ENCODE data around the gene RMP24.
"Not testable (repeated sequence)": the region's sequence is repeated elsewhere in the genome, so short reads cannot be mapped to it uniquely, and the experiment has no call there.

Gene RMP24

GRCh38 chr18:35972197-35973000 is at the start of gene RMP24:
RMP24 (plus strand) TSS chr18:35972679.
- DNase-seq (ENCODE audit: low read depth, low spot score), result peak; percentile 81

GRCh38 chr18:35923939-35924684 is 48.4 kb upstream of the RMP24 start:
- no peak for DNase-seq (ENCODE audit: low read depth, low spot score)

GRCh38 chr18:35926884-35927283 is 45.6 kb upstream of the RMP24 start:
- no peak for DNase-seq (ENCODE audit: low read depth, low spot score)

DNA sequence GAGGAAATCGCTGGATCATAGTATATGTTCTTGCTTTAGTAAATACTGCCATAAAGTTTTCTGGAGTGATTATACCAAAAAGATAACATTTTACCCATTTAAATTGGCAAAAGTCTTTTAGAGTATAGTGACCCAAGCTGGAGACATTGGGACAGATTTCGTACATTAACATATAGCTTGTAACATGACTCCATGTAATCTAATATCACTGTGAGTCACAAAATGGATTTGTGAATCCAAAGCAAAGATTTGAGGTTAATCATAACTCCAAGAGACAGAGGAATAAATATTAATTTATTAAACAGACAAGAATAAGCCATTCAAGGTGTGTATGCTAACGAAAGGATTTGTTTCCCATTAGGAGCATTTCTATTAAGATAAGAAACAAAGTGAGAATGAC is 45.0 kb upstream of the RMP24 start:
- no peak for DNase-seq (ENCODE audit: low read depth, low spot score)

DNA sequence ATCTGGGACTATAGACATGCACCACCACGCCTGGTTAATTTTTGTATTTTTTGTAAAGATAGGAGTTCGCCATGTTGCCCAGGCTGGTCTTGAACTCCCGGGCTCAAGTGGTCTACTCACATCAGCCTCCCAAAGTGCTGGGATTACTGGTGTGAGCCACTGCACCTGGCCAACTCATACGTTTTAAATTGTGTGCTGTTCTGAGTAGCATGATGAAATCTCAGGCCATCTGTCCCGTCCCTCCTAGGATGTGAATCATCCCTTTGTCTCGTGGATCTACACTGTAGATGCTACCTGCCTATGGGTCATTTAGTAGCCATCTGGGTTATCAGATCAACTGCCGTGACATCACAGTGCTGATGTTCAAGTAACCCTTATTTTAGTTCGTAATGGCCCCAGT is 38.5 kb upstream of the RMP24 start:
- no peak for DNase-seq (ENCODE audit: low read depth, low spot score)

GRCh38 chr18:35934891-35935290 is 37.6 kb upstream of the RMP24 start:
- no peak for DNase-seq (ENCODE audit: low read depth, low spot score)

DNA sequence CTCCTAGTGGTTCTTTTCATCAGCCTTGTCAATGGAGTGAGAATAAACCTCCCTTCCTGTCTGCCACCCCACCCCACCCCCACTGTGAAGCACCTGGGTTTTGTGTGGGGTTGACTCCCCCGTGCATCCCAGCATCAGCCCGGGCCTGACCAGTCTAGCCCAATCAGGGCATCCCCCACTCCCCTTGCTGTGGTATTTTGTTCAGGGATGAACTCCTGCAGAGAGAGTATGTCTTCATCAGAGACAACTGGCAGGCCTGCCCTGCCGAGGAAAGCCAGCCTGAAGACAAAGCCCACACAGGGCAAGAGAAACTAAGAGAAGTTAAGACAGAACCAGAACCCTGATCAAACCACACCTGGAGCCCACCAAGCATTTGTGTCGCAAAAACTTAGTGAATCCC is 36.7 kb upstream of the RMP24 start:
- DNase-seq (ENCODE audit: low read depth, low spot score), result no peak

DNA sequence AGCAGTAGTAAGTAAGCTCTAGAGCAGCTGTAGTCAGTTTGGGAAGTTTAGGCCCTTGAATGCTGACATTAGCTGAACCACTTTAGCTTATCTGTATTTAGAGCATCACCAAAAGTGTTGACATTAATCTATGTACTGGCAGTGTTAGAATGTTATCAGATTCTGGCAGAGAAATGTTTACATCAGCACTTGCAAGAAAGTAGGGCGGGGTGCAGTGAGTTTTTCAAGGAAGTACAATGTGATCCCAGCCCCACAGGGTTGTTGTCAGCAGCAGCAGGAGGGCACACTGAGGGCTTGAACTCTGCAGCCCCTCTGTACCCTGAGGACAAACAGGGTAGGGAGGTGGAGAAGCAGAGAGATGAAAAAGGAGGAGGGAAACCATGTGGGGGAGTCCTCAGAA is 35.5 kb upstream of the RMP24 start:
- DNase-seq (ENCODE audit: low read depth, low spot score), result no peak

DNA sequence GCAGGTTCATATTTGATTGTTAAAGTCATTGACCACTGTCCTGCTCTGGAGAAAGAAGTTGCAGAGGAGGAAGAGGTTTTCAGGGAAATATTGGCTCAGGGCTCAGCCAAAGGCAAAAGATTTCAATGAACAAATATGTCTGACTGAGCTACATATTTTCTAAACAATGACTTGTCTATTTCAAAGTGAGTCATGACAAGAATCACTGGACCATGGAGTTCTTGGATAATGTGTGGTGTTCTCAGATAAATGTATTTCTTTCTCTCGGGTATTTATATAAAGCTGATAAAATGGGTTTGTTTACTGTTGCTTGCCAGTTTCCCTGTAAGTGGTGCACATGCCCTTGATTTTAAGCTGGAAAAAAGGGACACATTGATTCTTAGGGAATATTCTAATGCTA is 34.3 kb upstream of the RMP24 start:
- DNase-seq (ENCODE audit: low read depth, low spot score), result no peak

DNA sequence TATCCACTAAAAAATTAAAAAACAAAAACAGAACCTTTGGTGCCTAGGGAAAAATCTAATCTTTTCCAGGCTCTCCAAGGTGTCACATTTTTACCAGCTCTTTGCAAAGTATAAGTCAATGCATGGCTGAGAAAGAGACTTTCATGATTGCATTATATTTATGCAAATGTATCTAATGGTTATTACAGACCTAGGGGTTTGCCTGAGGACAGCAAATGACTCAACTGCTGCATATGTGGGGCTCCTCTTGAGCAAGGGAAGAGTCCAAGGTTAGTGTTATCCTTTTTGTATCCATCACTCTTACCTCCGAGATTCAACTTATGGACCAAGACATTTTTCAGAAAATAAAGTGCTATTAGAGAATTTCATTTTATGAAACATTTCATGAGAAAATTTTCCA is 33.9 kb upstream of the RMP24 start:
- DNase-seq (ENCODE audit: low read depth, low spot score), result no peak

DNA sequence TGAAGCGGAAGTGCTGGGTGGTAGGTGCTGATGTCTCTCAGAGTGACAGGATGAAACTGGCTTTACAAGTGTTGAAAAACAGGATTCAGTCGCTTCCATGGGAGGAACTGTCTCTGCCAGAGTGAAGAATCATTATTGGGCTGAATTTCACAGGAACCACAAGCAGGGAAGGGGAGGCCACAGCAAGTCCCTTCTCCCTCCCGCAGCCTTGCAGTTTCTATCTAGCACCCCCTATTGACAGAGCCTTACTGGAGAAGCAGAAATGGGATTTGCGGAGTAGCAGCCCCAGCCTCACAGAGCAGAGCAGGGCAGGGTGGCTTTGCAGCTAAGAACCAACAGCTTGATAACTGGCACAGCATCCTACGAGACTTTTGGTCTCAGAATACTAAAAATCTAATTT is 33.3 kb upstream of the RMP24 start:
- DNase-seq (ENCODE audit: low read depth, low spot score), result no peak

DNA sequence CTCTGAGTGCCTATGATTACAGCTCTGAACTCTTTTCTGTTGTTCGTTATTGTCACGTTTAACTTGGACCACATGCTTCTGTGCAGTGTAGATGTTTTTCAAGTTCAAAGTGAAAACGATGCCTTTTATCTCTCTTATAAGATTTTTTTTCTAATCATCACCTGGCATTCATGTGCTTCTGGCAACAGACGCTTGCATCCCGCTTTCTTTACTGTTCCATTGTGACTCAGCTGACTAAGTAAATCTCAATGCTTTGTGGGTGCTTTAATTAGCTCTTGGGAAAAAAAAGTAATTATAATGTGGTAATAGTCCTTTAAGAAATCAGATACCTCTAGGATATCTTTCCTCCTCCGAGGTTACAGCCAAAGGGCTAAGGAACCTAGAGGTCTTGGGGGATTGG is 31.2 kb upstream of the RMP24 start:
- DNase-seq (ENCODE audit: low read depth, low spot score), result no peak

GRCh38 chr18:35942133-35942532 is 30.3 kb upstream of the RMP24 start:
- DNase-seq (ENCODE audit: low read depth, low spot score), result no peak

- DNase-seq (ENCODE audit: low read depth, low spot score), result no peak
Measured at GRCh38 chr18:35942661-35943060, 29.8 kb upstream of the RMP24 start.

DNA sequence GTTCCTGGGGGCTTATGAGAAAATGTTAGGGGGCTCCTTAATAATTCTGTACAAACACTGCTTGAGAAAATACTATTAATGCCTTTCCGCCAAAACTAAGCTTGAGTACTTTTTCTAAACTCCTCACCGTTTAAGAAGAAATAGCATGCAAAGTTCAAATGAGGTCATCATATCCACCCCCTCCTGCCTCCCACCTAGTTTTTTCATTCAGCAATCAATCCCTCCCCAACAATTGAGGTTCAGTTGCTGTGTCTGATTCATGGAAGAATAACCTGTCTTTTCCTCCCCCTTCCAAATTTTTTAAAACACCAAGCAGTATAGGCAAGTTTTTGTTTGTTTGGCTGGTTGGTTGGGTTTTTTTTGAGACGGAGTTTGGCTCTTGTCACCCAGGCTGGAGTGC is 24.4 kb upstream of the RMP24 start:
- DNase-seq (ENCODE audit: low read depth, low spot score), result no peak

DNA sequence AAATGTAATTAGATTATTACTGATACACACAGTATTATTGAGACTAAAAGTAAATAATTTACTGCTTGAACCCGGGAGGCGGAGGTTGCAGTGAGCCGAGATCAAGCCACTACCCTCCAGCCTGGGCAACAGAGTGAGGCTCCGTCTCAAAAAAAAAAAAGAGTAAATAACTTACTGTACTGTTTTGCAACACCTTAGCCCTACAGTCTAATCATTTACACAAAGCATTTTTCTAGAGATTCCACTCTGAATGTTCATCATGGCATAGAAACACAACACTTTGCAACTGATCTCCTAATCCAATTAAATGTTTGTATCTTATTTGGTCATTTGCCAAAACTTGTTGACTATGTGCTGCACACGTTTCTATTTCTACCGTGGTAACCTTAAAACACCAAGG is 23.4 kb upstream of the RMP24 start:
- no peak for DNase-seq (ENCODE audit: low read depth, low spot score)

DNA sequence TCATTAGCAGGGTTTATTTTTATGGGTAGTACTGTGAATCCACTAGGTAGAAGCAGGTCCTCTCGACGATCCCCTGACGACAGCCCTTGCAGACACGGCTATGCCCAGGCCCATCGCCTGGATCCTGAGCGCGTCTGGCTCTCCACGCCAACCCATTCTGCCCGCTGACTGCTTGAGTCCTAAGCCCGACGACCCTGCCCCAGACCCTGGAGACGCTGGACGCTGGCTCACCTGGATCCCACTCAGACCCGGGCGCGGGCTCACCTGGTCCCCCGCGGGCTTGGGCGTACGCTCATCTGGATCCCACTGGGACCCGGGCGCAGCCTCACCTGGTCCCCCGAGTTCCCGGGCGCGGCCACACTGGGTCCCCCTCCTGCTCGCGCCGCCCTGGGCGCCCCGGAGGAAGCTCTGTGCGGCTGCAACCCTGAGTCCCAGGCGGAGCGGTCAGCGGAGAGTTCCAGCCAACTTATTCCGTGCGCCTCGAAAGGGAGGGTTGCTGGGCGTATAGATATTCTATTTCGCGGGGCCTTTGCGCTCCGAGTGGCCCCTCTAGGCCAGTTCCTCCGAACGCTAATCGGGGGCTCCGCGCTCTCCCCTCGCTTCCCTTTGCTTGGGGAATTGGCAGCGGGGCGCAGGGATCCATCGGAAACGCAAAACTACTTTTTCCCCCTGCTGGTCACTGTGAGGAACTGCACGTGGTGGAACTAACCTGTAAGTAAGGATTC is 22.4 kb upstream of the RMP24 start:
- DNase-seq (ENCODE audit: low read depth, low spot score), result peak; percentile 26

GRCh38 chr18:35950628-35950982 is 21.9 kb upstream of the RMP24 start:
- no peak for DNase-seq (ENCODE audit: low read depth, low spot score)

DNA sequence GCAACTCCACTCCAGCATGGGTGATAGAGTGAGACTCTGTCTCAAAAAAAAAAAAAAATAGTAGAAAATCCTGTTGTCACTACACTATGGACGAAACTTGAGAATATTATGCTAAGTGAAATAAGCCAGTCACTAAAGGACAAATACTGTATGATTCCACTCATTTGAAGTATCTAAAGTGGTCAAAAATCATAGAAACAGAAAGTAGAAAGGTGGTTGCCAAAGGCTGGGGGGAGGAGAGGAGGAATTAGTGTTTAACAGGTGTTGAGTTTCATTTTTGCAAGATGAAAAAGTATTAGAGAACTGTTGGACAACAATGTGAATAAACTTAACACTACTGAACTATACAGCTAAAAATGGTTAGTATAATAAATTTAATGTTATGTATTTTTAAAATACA is 18.8 kb upstream of the RMP24 start:
- DNase-seq (ENCODE audit: low read depth, low spot score), result no peak

DNA sequence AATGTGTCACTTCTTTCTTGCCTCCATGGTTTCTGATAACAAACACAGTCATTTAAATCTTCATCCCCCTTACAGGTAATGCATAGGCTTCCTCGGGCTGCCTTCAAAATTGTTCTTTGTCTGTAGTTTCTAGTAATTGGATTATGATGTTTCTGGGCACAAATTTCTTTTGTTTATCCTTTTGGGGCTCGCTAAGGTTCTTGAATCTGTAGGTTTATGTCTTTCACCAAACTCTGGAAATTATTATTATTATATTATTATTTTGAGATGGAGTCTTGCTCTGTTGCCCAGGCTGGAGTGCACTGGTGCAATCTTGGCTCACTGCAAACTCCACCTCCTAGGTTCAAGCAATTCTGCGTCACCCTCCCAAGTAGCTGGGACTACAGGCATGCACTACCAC is 16.3 kb upstream of the RMP24 start:
- no peak for DNase-seq (ENCODE audit: low read depth, low spot score)

- no peak for DNase-seq (ENCODE audit: low read depth, low spot score)
Measured at GRCh38 chr18:35962320-35962719, 10.2 kb upstream of the RMP24 start.

- DNase-seq (ENCODE audit: low read depth, low spot score), result no peak
Measured at GRCh38 chr18:35964319-35964718, 8.2 kb upstream of the RMP24 start.

- DNase-seq (ENCODE audit: low read depth, low spot score), result not testable (repeated sequence)
Measured at GRCh38 chr18:35967866-35968265, 4.6 kb upstream of the RMP24 start.

Measured in smooth muscle cell of the brain vasculature (primary cell).